NCI-H2029 treated with DMSO at 0.1 percent for 48 hours (cell line): ENCODE measurements around the gene CLCN1.

Source experiments
- DNase-seq: peaks from one replicate; lab custom pipeline; 2025; lab: John Stamatoyannopoulos, UW

The CLCN1 gene

DNA sequence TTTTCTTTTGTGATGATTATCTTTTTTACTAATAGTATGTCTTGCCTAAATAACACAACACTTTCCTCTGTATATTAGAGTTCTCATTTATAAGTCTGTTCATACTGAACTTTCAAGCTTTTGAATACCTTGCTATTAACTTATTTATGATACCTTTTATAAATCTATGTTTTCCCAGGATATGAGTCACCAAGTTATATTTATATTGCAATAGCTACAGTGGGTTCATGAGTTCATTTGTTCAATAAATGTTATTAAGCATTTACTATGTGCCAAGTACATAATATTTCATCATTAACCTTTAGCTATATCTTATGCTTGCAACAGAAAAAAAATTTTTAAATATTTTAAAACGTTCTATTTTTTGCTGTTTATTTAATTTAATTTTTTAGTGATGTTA lies 18.3 kb downstream of the CLCN1 start:
- no peak for DNase-seq

GRCh38 chr7:143337216-143337615 lies 21.3 kb downstream of the CLCN1 start:
- no peak for DNase-seq

GRCh38 chr7:143341842-143342241 lies 25.9 kb downstream of the CLCN1 start:
- no peak for DNase-seq

GRCh38 chr7:143343596-143343995 lies 27.7 kb downstream of the CLCN1 start:
- DNase-seq: no peak

- DNase-seq: no peak
Measured at GRCh38 chr7:143345428-143345900, 29.6 kb downstream of the CLCN1 start.

DNA sequence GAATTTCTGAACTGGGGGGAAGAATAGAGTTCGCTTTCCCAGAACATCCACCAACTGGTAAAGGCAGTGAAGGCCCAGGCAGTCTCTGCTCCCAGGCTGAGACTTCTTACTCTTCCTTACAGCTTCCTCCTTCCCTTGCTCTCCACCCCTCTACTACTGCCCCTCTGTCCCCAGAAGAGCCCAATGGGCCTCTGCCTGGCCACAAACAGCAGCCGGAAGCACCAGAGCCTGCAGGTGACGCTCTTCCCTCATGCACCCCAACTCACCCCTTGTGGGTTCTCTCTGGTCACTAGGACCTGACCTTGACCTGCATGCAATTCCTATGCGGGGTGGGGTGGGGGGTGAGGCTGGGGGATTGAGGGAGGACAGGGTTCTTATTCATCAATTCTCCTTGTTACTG lies 30.1 kb downstream of the CLCN1 start:
- no peak for DNase-seq

DNA sequence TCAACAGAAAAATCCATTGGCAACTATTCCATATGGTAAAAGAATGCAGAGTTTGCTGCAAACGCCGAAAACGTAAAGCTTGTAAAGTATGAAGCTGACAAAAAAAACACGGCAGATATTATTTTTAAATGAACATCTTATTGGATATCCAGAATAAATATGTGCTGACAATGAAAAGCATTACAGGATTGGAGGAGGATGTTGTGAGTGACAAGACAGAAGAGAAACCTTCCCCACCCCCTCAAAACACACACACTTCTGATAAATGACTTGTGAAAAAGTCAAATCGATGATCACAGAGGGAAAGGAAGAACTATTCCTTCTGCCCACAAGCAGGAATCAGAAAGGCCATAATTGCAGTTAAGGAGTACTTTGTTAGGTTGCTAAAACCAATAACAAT lies 32.0 kb downstream of the CLCN1 start:
- no peak for DNase-seq

DNA sequence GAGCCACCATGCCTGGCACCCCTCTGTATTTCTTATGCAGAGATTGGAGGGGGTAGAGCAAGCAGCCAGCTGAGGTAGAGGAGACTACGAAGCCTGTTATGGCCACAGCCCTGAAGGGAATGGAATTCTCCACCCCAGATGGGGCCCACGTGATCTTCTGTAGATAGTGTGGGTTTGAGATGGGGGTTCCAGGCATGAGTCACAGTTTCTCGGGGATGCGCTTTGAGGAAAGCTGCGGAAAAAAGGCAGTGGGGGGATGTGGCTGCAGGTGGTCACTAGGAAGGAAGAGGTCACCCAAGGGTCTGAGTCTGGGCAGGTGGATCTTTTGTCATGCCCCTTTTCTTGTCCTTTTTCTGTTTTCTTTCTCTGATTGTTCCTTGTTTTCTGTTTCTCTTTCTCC lies 35.1 kb downstream of the CLCN1 start:
- DNase-seq: no peak

DNA sequence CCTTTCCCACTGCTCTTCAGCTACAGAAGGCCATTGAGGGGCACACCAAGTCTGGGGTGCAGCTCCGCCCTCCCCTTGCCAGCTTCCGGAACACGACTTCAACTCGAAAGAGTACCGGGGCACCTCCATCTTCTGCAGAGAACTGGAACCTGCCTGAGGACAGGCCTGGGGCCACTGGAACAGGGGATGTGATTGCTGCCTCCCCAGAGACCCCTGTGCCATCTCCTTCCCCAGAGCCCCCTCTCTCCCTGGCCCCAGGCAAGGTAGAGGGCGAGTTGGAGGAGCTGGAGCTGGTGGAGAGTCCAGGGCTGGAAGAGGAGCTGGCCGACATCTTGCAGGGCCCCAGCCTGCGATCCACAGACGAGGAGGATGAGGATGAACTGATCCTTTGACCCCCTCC lies 35.7 kb downstream of the CLCN1 start:
- DNase-seq: no peak

GRCh38 chr7:143352531-143353002 lies 36.7 kb downstream of the CLCN1 start:
- DNase-seq: no peak

DNA sequence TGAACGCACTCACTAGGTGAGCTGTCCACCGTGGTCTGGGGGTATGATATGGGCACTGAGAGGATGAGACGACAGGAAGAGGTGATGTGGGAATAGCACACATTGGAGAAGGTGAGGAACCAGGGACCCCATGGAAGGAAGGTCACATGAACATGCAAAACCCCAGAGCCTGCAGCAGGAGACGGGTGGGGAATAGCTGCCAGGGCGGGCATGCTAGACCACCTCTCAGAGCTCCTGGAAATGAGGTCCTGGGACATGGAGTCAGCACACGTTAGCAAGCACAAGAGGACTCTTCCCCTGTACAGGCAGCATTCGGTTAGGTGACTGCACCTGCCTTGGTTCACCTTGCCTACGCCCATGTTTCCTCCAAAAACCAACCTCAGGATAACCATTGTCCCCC lies 38.5 kb downstream of the CLCN1 start:
- no peak for DNase-seq

GRCh38 chr7:143354965-143355364 lies 39.1 kb downstream of the CLCN1 start:
- no peak for DNase-seq

DNA sequence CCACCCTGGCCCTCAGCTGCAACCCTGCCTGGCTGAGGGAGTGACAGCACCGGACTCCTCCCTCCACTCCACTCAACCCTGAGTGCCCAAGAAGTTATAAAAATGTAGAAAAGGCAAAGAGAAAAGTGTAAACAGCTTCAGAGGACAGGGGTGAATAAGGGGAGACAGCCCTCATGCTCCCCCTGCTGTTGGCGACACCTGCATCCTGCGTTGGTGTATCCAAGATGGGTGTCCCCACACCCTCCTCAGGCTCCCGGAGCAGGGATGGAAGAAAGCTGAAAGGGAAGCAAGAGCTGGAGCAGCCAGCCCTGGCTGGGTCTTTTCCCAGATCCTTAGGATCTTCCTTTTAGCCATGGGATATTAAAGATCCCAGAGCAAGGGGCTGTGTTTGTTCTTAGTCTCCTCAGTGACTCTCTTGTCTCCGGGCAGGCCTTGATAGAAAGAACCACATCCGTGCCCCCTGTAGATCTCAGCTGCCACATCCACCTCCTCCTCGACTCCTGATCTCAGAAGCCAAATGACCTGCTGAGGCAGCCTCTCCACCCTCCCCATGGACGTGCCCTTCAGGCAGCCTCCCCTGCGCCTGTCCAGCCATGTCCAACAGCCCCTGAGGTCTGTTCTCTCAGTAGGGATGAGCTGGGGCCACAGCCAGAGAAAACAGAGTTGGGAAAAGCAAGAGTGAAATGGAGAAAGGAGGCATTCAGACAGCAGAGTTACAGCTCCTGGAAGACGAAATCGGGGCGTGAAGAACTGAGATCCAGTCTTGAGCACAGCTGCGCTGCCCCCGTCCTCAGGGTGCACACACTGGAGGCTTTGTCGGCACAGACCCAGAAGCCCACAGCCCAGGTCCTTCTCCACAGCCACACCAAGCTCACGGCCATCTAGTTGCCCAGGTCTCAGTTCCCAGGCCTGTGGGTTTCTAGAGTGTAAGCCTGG lies 39.8 kb downstream of the CLCN1 start:
- DNase-seq: no peak

DNA sequence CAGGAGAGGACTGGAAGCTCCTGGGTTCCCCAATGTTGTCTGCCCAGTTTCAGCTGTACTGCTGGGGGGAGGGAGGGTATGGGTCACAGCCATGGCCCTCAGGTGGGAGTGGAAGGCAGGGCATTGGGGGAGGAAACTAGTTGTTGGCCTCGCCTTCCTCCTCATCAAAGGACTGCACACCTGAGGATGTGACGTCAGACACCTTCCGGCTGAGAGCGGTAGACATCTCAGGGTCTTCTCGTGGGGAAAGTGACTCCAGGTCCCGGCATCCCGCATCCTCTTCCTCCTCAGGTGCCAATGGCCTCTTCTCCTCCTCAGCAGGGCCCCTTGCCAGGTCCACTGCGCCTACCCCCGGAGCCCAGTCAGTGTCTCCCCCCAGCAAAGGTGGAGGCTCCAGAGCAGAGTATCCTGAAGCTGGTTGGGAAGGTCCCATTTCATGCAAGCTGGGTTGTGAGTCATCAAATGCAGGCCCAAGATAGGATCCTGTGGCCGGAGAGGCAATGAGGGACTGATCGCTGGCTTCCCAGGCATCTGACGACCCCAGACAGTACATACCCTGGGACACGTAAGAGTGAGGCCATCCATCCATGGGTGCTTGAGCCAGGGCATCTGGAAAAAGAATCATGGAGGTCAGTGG lies 40.6 kb downstream of the CLCN1 start:
- no peak for DNase-seq

DNA sequence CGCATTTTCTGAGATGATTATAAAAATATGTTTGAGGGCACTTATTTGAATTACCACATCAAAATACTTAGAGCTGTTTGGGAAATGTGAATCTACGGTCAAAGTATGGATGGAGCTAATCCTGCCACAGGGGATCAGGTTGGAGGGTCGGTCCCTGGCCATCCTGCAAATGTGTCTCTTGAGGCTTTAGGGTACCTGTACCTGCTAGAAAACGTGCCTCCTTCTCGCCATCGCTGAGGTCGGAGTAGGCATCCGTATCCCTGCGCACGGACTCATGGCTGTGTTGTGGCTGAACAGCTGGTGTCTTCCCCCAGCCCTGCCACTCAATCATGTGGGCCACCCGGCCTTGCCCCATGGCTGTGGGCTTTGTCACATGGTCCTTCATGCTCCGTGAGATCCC lies 42.7 kb downstream of the CLCN1 start:
- DNase-seq: no peak

- no peak for DNase-seq
Measured at GRCh38 chr7:143359771-143360353, 44.0 kb downstream of the CLCN1 start.

DNA sequence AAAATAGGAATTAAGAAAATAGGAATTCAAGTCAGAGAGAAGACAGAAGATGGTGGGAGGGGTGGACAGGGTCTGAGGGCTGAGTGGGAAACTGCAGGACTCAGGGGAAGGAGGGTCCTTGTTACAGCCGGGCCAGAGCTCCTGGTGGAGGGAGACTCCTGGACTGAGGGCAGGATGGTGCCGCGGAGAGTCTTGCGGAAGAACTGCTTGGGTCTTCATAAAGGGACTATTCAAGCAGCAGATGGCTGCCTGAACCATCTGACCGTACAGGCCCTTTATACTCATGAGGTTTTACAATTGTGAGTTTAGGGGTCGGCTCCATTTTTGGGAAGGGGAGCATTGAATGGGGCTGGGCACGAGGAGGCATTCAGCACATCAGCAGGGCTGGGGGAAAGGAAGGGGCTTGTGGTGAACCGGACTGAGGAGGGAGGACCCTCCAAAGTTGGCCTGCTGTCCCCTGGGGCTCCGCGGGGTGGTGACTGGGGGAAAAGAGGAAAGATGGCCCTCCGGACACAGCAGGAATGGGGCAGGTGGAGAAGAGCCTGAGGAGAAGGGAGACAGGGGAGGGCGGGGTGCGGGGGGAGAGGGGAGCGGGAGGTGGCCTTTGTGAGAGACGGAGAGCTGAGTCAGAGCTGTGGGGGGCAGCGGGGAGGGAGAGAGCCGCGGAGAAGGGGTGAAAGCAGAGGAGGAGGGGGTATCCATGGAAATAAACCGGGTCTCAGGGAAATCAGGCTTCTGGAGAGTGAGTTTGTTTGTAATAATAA lies 45.1 kb downstream of the CLCN1 start:
- DNase-seq: no peak

DNA sequence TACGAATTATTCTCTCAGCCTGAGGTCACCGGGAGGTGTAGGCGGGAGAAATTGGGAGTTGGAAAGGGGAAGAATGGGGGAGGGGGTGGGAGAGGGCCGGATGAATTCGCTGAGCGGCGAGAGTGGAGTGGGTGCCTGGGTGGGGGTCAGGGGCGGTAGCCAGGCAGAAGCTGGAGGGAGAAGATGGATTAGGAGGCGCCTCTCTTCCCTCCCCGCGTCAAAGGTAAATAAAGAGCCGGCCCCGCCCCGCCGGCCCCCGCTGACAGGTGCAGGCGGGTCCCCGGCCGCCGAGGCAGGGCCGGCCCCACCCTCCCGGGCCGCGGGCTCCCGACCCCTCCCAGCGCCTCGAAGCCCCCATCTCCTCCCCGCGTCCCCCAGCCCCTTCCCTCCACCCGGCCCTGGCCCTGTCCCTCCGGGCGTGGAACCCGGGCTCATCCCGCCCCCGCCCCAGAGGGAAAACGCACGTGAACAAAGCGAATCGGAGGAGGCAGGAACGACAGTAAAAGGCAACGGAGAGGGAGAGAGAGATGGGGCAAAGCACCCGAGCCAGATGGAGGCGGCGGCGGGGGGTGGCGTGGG lies 45.7 kb downstream of the CLCN1 start:
- no peak for DNase-seq

DNA sequence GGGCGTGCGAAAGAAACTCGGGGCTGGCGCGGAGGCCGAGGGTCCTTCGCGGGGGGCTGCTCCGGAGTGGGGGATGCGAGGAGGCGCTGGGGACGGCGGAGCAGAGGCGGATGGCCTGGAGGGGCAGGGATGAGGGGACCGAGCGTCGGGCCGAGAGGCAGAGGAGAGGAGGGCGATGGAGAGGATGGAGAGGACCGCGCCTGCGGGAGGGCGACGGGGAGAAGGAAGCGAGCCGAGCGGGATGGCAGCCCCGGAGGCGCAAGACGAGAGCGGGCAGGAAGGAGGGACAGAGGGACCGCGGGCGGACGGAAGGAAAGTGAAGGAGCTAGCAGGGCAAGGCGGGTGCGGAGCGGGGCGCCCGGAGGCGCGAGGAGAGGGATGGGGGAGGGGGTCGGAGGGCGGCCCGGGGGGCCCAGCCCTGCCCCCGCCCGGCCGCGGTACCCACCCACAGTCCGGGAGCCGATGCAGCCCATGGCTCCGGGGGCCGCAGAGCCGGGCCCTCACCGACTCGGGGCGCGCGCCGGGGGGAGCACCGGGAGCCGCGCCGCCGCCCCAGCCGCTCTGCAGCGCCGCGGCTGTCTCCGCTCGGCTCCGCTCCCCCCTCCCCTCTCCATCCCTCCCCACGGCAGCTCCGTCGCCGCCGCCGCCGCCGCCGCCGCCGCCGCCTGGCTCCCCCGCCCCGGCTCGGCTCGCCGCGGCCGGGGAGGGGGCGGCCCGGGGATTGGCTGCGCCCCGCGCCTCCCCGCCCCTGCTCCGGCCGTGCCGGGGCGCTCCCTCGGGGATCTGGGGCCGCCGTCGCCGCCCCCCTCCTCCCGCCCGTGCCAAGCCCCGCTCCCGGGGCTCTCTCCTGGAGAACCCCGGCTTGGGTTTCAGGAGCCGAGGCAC lies 46.5 kb downstream of the CLCN1 start, which contains the start of gene FAM131B:
FAM131B (minus strand) TSS at position 583 of the 885 bp plus-strand sequence; CDS start at position 473, 110 bp downstream.
- DNase-seq: no peak
